Measurements from ENCODE around the gene CD74. TPM values are rescaled to one million over a fixed set of nuclear protein-coding genes. Genes with fewer than 3 reads are reported as not detected.

Gene CD74
- total RNA-seq, 1 donor from 2014 or later: 1.1 TPM

DNA sequence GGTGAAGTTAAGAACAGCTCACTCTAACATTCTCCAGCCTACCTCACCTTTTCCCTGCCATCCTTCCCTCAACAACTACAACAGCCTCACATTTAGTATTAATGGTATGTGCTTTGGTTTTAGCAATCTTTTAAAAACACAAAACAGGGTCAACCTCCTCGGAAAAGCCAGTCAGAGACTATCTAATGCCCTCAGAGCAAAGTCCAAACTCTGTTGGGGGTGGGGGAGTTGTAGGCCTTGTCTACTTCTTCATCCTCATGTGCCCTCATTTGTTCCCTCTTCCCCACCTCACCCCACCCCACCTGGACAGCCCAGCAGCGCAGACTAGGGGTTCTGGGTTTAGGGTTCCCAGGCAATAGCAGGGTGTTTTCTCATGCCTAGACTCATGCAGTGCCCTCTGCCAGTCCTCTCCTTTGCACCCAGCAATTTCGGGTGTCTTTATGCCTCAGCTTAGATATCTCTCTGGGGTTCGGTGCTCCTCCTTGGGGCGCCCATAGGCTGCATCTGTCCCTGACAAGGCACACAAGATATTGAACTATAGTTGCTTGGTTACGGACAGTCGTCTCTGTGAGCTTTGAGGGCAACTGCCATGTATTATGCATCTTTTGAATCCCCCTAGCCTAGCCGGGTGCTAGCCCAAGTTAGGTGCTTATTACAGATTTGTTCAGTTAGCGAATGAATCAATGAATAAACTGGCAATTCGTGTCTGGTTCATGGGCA, 56.0 kb downstream of the CD74 start:
- Histone ChIP-seq H3K4me3 (ENCODE audit: low read depth, low read length) (peak overlapping the region; percentile 12), H3K27me3 (ENCODE audit: control insufficient read depth, insufficient read depth, low read length) (no peaks in the 10 kb centered on the region), H3K36me3 (ENCODE audit: control insufficient read depth, insufficient read depth, low read length) (peaks cover 7% of the 10 kb centered on the region)
- no peak for DNase-seq (ENCODE audit: low read depth)
- no peak for FAIRE-seq
- no peak for TF ChIP-seq CTCF (IDR thresholded peaks at IDR 0.05; ENCODE audit: insufficient read depth, low read length, severe bottlenecking)

DNA sequence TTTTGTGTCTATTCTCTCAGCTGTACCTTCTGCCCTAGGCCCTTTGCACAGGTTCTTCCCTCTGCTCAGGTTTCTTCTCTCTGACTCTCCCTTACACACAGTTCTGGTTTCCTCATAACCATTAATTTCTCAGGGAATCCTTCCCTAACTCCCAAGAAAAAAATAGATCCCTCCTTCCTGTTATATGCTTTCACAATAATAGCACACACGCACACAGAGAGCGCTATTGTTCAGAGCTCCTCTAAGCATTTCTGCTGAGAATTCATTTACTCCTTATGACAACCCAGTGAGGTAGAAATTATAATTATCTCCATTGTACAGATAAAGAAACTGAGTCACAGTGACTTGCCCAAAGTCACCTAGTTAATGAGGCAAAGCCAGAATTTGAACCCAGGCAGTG, 56.9 kb downstream of the CD74 start:
- TF ChIP-seq CTCF (IDR thresholded peaks at IDR 0.05; ENCODE audit: insufficient read depth, low read length, severe bottlenecking): no peak

DNA sequence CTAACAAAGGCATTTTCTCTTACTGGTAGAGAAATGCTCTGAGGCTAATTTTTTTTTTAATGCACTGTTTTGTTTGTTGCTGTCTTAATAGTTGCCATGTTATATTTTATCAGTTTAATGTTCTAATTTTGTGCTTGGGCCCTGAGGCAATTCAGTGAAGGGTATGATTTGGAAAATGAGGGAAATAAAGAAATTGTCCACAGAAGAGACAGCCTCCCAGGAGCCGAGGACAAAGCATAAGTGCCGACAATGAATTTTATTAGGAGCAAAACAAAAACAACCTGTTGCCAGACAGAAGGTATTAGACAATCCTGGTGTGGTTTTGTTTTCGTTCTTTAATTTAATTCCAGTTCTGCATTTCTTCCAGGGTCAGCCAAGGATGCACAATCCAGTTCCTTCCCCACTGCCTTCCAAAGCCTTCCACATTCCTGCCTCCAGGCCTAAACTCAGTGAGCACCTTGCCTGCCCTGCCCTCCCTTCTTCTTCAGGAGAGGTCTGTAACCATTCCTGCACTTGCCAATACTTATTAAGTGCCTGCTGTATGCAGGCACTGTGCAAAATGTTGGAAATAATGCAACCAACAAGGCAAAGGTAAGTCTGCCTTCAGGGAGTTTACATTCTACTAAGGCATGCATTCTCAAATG, 59.6 kb downstream of the CD74 start:
- DNase-seq (ENCODE audit: low read depth) (no peak), FAIRE-seq (no peak)
- TF ChIP-seq CTCF (IDR thresholded peaks at IDR 0.05; ENCODE audit: insufficient read depth, low read length, severe bottlenecking): no peak
- H3K4me3 ChIP-seq (ENCODE audit: low read depth, low read length): no peak overlapping the region
- H3K27me3 ChIP-seq (ENCODE audit: control insufficient read depth, insufficient read depth, low read length): no peaks in the 10 kb centered on the region
- no peaks in the 10 kb centered on the region for H3K36me3 ChIP-seq (ENCODE audit: control insufficient read depth, insufficient read depth, low read length)

More for the DNA sequence above, 56.9 kb downstream of the CD74 start:
- Histone ChIP-seq H3K36me3 (ENCODE audit: control insufficient read depth, insufficient read depth, low read length) (peaks cover 3% of the 10 kb centered on the region), H3K27me3 (ENCODE audit: control insufficient read depth, insufficient read depth, low read length) (no peaks in the 10 kb centered on the region), H3K4me3 (ENCODE audit: low read depth, low read length) (no peak overlapping the region)
- no peak for DNase-seq (ENCODE audit: low read depth)
- FAIRE-seq: no peak

GRCh38 chr5:150352244-150353031, 60.3 kb downstream of the CD74 start:
- no peak for FAIRE-seq
- TF ChIP-seq CTCF (IDR thresholded peaks at IDR 0.05; ENCODE audit: insufficient read depth, low read length, severe bottlenecking): no peak

More at GRCh38 chr5:150352244-150353031, 60.3 kb downstream of the CD74 start:
- Histone ChIP-seq H3K4me3 (ENCODE audit: low read depth, low read length) (no peak overlapping the region), H3K27me3 (ENCODE audit: control insufficient read depth, insufficient read depth, low read length) (no peaks in the 10 kb centered on the region), H3K36me3 (ENCODE audit: control insufficient read depth, insufficient read depth, low read length) (no peaks in the 10 kb centered on the region)
- DNase-seq (ENCODE audit: low read depth): no peak

Other genes with a start within 250 kb of the CD74 start
- not detected in 2 replicates for gene CDX1, start 246.1 kb downstream of the CD74 start, total RNA-seq
- gene SLC6A7, start 222.8 kb downstream of the CD74 start, total RNA-seq: not detected in 2 replicates
- under 0.01 TPM in 1 of 2 replicates, not detected in the other for gene CAMK2A, start 123.1 kb downstream of the CD74 start, total RNA-seq
- gene ARSI, start 110.0 kb downstream of the CD74 start, total RNA-seq: 5.4 and 5.8 TPM in 2 replicates
- 8.4 and 9.0 TPM in 2 replicates for gene TCOF1, start 55.2 kb downstream of the CD74 start, total RNA-seq
- 5,672 and 8,789 TPM in 2 replicates for gene RPS14, start 36.8 kb upstream of the CD74 start, total RNA-seq
- 17.1 and 33.3 TPM in 2 replicates for gene NDST1, start 95.2 kb upstream of the CD74 start, total RNA-seq
- 1.3 and 2.2 TPM in 2 replicates for gene SYNPO, start 227.8 kb upstream of the CD74 start, total RNA-seq
- gene MYOZ3, start 248.3 kb upstream of the CD74 start, total RNA-seq: not detected in 2 replicates

All from bronchial epithelial cell (primary cell).